Activated naive CD8-positive, alpha-beta T cell treated with anti-CD3 and anti-CD28 coated beads for 36 hours (primary cell): ENCODE measurements around the gene CEBPA. TPM values are rescaled to one million over a fixed set of nuclear protein-coding genes. Genes with fewer than 3 reads are reported as not detected.

Experiments used
- DNase-seq: peaks from one replicate; pipeline ENCODE4 v3.0.0; 2021
- H3K27ac Mint-ChIP-seq: one replicate; pipeline ENCODE4 v1.8.0; 2022; ENCODE audit warnings: mild to moderate bottlenecking, moderate library complexity, mixed read lengths
- H3K27me3 Mint-ChIP-seq: one replicate; pipeline ENCODE4 v1.8.0; 2022; ENCODE audit warnings: mild to moderate bottlenecking, mixed read lengths
- H3K36me3 Mint-ChIP-seq: one replicate; pipeline ENCODE4 v1.8.0; 2021; ENCODE audit warnings: mild to moderate bottlenecking, mixed read lengths
- H3K4me1 Mint-ChIP-seq: one replicate; pipeline ENCODE4 v1.8.0; 2021; ENCODE audit warnings: mixed read lengths
- H3K4me3 Mint-ChIP-seq: one replicate; pipeline ENCODE4 v1.8.0; 2022; ENCODE audit warnings: mild to moderate bottlenecking, moderate library complexity, mixed read lengths
- H3K9me3 Mint-ChIP-seq: one replicate; pipeline ENCODE4 v1.8.0; 2022; ENCODE audit warnings: mixed read lengths
- total RNA-seq, 2 experiments: library from RNA; stranded (reverse); gene quantifications; one replicate each; pipeline ENCODE4 v1.2.3, GENCODE V29; 2021

The CEBPA gene
- total RNA-seq, 2 experiments from 2014 or later = 0.26 to 0.35 TPM

DNA sequence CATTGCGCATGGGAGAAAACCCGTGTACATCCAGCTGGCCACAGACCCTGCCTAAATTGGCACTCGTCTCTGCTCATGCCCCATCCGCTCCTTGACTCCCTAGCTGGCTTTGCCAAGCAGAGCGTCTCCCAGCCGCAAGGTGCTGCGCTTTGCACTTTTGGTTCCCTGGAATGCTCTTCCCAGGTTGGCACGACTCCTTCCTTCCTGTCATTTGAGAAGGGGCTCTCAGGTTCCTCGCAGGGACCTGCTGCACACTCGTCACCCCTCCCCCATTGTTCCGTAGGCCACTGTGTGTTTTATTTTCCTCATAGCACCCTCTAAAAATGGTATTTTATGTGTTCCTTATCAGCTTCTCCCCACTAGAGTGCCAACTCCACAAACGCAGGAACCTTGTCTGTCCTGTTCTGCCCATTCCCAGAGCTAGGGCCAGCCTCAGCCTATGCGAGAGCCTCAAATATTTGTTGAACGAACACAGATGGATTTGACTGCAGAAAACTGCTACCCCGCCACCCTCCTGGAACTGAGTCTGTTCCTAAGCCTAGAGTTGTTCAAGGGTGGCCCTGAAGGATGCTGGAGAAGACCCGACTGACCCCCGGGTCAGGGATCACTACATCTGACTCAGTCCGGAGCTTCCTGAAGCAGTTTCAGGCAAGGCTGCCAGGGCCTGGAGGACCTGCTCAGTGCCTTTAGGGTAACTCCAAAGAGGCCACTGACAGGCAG lies 8.4 kb upstream of the CEBPA start:
- Mint-ChIP-seq H3K27ac (no peak overlapping the region), H3K27me3 (peaks cover 38% of the 10 kb centered on the region), H3K4me3 (no peak overlapping the region), H3K36me3 (no peaks in the 10 kb centered on the region), H3K9me3 (no peaks in the 10 kb centered on the region), H3K4me1 (no peaks in the 10 kb centered on the region)
- no peak for DNase-seq

DNA sequence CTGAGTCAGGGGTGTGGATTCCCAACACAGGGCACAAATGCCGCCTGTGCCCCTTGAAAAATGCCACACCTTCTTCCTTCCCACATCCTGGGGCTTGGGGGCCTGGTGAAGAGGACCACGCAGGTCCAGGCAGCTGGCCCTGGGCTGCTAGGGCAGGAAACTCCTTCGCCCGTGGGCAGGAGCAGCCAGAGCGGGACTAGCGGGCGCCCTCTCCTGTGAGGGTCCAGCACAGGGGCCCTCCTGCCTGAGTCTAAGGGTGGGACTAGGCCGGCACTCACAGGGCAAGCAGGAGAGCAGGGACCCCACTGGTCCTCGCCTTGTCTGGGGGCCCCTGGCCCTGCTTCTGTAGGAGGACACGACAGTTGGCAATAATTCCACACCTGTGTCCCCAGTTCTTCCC lies 7.5 kb upstream of the CEBPA start:
- no peaks in the 10 kb centered on the region for H3K4me1 Mint-ChIP-seq
- no peak overlapping the region for H3K27ac Mint-ChIP-seq
- peaks cover 44% of the 10 kb centered on the region for H3K27me3 Mint-ChIP-seq
- H3K9me3 Mint-ChIP-seq = no peaks in the 10 kb centered on the region
- H3K4me3 Mint-ChIP-seq = no peak overlapping the region
- DNase-seq = no peak
- H3K36me3 Mint-ChIP-seq = no peaks in the 10 kb centered on the region

DNA sequence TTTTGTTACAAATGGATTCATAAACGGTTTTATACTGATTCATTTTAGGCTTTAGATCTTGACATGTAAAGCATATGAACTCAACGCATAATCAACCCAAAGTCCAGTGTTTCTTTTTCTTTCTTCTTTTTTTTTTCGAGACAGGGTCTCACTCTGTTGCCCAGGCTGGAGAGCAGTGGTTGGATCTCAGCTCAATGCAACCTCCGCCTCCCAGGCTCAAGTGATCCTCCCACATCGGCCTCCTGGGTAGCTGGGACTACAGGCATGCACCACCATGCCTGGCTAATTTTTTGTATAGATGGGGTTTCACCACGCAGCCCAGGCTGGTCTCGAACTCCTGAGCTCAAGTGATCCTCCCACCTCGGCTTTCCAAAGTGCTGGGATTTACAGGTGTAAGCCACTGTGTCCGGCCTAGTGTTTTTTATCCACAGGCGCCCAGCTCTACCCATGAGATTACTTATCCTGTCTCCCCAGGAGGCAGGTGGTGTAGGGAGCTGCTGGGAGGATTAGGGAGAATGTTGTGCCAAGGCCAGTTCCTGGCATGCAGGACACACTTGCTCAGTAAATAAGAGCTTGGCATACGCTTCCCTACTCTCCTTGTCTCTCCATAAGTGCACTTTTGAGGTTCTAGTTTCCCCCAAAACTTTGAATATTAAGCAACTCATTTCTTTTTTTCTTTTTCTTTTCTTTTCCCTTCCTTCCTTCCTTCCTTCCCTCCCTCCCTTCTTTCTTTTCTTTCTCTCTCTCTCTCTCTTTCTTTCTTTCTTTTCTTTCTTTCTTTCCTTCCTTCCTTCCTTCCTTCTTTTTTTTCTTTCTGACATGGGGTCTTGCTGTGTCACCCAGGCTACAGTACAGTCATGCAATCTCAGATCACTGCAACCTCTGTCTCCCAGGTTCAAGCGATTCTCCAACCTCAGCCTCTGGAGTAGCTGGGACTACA lies 4.8 kb upstream of the CEBPA start:
- Mint-ChIP-seq H3K4me3 (no peak overlapping the region), H3K27ac (no peak overlapping the region), H3K36me3 (no peaks in the 10 kb centered on the region), H3K9me3 (no peaks in the 10 kb centered on the region), H3K4me1 (no peaks in the 10 kb centered on the region), H3K27me3 (peaks cover 51% of the 10 kb centered on the region)
- DNase-seq = no peak

DNA sequence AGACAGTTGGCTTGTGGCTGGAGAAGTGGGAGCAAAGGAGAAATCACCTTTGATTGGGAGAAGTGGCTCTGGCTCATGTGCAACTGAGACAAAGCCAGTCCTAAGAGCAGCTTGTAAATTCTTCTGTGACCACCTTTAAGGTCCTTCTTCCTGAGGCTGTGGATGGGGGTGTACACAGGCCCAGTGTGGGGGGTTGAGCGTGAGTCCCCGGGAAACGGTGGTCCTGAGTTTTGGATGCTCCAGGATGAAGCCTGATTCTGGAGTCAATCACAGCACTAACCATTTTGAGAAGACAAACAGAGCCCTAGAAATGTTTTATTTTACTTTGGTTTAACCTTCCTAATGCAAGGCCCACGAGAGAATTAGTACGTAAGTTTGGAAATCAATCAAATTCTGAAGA lies 3.9 kb upstream of the CEBPA start:
- no peak for DNase-seq

DNA sequence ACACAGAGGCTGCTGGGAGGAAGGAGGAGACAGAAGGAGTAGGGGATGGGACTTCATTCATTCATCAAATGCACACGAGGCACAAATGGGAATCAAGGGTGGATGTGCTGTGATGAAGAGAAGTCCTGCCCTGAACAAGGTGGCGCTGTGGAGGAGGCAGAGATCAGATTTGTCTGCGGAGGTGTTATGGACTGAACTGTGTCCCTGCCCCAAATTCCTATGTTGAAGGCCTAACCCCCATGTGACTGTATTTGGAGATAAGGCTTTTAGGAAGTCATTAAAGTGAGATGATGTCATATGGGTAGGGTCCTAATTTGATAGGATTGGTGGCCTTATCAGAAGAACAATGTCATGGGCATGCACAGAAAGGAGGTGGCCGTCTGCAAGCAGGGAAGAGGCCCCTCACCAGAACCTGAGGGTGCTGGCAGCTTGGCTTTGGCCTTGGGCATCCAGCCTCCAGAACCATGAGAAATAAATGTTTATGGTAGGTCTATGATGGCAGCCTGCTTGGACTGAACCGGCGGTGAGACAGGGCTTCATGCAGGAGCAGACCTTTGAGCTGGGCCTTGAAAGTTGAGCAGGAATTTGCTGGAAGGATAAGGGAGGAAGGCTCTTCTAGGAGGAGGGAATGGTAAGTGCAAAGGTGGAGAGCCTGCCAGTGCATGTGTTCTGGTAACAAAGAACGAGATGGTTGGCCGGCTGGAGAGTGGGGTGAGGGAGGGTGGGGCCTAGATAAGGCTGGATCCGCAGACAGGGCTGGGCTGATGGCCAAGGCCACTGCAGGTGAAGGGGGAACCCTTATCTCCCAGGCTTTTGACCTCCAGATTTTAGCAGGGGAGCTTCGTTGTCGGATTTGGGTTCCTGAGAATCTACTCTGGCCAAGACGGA lies 2.7 kb upstream of the CEBPA start:
- Mint-ChIP-seq H3K4me3 (no peak overlapping the region), H3K4me1 (no peaks in the 10 kb centered on the region), H3K36me3 (no peaks in the 10 kb centered on the region), H3K27me3 (peaks cover 60% of the 10 kb centered on the region), H3K27ac (no peak overlapping the region), H3K9me3 (no peaks in the 10 kb centered on the region)
- DNase-seq = no peak

More for the DNA sequence above, 3.9 kb upstream of the CEBPA start:
- Mint-ChIP-seq H3K4me3 (no peak overlapping the region), H3K4me1 (no peaks in the 10 kb centered on the region), H3K27me3 (peaks cover 55% of the 10 kb centered on the region), H3K9me3 (no peaks in the 10 kb centered on the region), H3K36me3 (no peaks in the 10 kb centered on the region), H3K27ac (no peak overlapping the region)

DNA sequence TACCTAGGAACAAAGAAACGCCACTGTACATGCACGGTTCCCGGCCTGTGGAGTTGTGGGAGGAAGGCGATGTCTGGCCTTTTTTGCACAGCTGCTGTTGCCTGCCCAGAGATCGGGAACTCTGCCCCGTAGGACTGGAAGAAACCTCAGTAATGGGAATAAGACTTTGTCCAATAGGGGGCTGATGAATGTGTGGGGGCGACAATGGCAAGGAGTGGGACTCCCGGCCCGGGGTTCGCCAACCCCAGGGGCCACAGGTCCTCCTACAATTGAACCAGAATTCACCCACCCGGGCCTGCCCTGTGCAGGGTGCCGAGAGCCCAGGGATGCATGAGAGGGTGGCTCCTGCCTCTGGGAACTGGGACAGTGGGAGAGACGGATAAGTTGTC lies 2.0 kb upstream of the CEBPA start:
- no peaks in the 10 kb centered on the region for H3K9me3 Mint-ChIP-seq
- H3K27ac Mint-ChIP-seq = no peak overlapping the region
- no peaks in the 10 kb centered on the region for H3K36me3 Mint-ChIP-seq
- no peak for DNase-seq
- H3K4me1 Mint-ChIP-seq = no peaks in the 10 kb centered on the region
- peaks cover 64% of the 10 kb centered on the region for H3K27me3 Mint-ChIP-seq
- H3K4me3 Mint-ChIP-seq = no peak overlapping the region

DNA sequence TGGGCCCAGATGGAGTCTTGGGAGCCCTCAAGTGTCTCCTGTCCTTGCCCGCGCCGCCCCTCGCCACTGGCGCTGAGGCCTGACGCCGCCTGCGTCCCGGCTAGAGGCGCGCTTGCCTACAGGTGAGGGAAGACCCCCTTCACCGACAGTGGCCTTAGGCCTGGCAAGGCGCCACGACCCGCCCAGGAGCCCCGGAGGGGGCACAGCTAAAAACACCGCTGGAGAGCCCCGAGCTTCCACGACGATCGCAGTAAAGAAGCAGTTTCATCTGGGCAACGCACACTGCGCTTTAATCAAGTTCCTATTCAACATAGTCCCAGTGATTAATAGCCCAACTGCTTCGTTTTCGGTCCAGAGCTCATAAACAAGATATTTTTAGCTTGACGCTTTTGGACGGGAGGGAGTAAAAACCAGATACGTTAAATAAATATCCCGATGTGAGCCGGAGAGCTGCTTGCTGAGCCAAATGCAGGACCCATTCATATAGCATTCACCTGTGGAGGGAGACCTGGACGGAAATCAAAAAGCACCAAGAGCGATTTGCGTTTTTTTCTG lies 1.5 kb upstream of the CEBPA start:
- Mint-ChIP-seq H3K27me3 (peaks cover 66% of the 10 kb centered on the region), H3K4me1 (no peaks in the 10 kb centered on the region), H3K36me3 (no peaks in the 10 kb centered on the region), H3K9me3 (no peaks in the 10 kb centered on the region), H3K4me3 (no peak overlapping the region), H3K27ac (no peak overlapping the region)
- no peak for DNase-seq

DNA sequence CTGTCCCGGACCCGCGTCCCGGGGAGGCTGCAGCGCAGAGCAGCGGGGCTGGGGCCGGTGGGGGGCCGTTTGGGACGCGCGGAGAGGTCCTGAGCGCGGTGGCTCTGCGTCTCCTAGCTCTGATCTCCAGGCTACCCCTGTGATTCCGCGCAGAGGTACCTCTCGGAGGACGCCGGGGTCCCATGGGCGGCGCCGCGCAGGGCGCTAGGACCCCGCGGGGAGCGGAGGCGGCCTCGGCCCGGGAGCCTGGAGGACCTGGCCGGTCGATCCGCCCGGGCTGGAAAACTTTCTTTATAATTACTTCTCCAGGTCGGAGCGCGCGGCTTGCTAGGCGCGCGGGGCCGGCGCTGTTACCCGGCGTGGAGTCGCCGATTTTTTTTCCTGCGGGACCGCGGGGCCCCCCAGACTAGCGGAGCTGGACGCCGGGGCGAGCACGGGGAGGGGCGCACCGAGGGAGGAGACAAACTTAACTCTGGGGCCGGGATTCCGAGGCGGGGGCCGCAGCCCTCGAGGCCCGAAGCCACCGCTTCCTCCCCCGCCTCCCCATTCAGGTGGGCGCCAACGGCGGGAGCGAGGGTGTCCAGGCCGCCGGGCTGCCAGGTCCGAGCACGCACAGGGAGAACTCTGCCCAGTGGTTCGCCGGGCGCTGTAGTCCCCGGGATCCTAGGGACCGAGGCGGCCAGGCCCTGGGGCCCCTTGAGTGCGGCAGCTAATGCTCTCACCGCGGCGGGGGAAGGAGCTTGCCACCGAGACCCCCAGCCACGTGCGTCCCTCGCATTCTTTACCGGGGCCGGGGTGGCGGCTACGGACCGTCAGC lies 848 bp upstream of the CEBPA start:
- H3K9me3 Mint-ChIP-seq = no peaks in the 10 kb centered on the region
- H3K4me3 Mint-ChIP-seq = peak overlapping the region; percentile 56
- H3K36me3 Mint-ChIP-seq = no peaks in the 10 kb centered on the region
- H3K27ac Mint-ChIP-seq = no peak overlapping the region
- H3K4me1 Mint-ChIP-seq = no peaks in the 10 kb centered on the region
- peaks cover 64% of the 10 kb centered on the region for H3K27me3 Mint-ChIP-seq
- peak; percentile 29 for DNase-seq

DNA sequence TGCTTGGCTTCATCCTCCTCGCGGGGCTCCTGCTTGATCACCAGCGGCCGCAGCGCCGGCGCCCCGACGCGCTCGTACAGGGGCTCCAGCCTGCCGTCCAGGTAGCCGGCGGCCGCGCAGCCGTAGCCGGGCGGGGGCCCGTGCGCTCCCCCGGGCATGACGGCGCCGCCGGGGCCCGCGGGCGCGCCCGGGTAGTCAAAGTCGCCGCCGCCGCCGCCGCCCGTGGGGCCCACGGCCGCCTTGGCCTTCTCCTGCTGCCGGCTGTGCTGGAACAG lies 497 bp downstream of the CEBPA start:
- H3K9me3 Mint-ChIP-seq = no peaks in the 10 kb centered on the region
- DNase-seq = no peak
- H3K36me3 Mint-ChIP-seq = no peaks in the 10 kb centered on the region
- H3K4me3 Mint-ChIP-seq = no peak overlapping the region
- H3K4me1 Mint-ChIP-seq = no peaks in the 10 kb centered on the region
- H3K27ac Mint-ChIP-seq = no peak overlapping the region
- H3K27me3 Mint-ChIP-seq = peaks cover 61% of the 10 kb centered on the region

DNA sequence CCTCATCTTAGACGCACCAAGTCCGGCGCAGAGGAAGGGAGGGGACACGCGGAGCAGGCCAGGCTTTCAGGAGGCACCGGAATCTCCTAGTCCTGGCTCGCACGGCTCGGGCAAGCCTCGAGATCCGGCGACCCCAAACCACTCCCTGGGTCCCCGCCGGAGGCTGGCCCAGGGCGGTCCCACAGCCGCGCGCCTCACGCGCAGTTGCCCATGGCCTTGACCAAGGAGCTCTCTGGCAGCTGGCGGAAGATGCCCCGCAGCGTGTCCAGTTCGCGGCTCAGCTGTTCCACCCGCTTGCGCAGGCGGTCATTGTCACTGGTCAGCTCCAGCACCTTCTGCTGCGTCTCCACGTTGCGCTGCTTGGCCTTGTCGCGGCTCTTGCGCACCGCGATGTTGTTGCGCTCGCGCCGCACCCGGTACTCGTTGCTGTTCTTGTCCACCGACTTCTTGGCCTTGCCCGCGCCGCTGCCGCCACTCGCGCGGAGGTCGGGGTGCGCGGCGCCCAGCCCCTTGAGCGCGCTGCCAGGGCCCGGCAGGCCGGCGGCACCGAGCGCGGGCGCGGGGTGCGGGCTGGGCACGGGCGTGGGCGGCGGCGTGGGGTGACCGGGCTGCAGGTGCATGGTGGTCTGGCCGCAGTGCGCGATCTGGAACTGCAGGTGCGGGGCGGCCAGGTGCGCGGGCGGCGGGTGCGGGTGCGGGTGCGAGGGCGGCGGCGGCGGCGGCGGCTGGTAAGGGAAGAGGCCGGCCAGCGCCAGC lies 1.0 kb downstream of the CEBPA start:
- H3K27me3 Mint-ChIP-seq = peaks cover 63% of the 10 kb centered on the region
- H3K36me3 Mint-ChIP-seq = no peaks in the 10 kb centered on the region
- no peak for DNase-seq
- no peaks in the 10 kb centered on the region for H3K9me3 Mint-ChIP-seq
- H3K4me1 Mint-ChIP-seq = no peaks in the 10 kb centered on the region
- H3K4me3 Mint-ChIP-seq = peak overlapping the region; percentile 22
- H3K27ac Mint-ChIP-seq = no peak overlapping the region

DNA sequence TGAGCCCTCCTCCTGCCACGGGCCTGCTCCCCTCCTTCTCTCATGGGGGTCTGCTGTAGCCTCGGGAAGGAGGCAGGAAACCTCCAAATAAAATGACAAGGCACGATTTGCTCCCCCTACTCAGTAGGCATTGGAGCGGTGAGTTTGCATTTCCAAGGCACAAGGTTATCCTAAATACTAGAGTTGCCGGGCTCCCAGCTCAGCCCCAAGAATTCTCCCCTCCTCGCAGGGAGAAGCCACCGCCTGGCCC lies 1.5 kb downstream of the CEBPA start:
- no peaks in the 10 kb centered on the region for H3K36me3 Mint-ChIP-seq
- no peak overlapping the region for H3K27ac Mint-ChIP-seq
- no peak overlapping the region for H3K4me3 Mint-ChIP-seq

DNA sequence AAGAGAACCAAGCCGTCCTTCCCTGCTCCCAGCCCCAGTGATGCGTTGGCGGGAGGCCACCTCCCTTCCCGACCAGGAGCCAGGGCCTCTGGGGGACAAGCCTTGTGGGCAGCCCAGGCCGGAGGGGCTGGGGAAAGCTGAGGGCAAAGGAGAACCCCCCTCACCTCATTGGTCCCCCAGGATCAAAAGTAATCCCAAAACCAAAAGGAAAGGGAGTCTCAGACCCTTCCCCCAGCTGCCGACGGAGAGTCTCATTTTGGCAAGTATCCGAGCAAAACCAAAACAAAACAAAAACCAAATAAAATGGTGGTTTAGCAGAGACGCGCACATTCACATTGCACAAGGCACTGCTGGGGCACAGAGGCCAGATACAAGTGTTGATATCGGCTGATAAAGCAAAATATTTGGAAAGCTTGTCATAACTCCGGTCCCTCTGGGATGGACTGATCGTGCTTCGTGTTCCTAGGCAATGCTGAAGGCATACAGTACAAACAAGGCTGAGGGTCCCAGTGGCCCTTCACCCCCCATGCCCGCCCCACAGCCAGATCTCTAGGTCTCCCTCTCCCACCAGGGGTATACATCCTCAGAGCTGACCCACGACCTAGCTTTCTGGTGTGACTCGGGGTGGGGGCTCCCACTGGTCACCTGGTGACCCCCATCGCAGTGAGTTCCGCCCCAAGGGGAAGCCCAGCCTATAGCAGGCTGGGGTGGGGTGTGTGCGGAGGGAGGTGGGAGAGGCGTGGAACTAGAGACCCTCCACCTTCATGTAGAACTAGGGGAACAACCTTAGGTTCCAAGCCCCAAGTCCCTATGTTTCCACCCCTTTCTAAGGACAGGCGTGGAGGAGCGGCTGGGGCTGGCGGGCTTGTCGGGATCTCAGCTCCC lies 2.1 kb downstream of the CEBPA start:
- Mint-ChIP-seq H3K27me3 (peaks cover 61% of the 10 kb centered on the region), H3K4me1 (no peaks in the 10 kb centered on the region), H3K36me3 (no peaks in the 10 kb centered on the region), H3K4me3 (no peak overlapping the region), H3K9me3 (no peaks in the 10 kb centered on the region), H3K27ac (no peak overlapping the region)
- no peak for DNase-seq

More for the DNA sequence above, 1.5 kb downstream of the CEBPA start:
- Mint-ChIP-seq H3K27me3 (peaks cover 62% of the 10 kb centered on the region), H3K9me3 (no peaks in the 10 kb centered on the region), H3K4me1 (no peaks in the 10 kb centered on the region)
- DNase-seq = no peak

DNA sequence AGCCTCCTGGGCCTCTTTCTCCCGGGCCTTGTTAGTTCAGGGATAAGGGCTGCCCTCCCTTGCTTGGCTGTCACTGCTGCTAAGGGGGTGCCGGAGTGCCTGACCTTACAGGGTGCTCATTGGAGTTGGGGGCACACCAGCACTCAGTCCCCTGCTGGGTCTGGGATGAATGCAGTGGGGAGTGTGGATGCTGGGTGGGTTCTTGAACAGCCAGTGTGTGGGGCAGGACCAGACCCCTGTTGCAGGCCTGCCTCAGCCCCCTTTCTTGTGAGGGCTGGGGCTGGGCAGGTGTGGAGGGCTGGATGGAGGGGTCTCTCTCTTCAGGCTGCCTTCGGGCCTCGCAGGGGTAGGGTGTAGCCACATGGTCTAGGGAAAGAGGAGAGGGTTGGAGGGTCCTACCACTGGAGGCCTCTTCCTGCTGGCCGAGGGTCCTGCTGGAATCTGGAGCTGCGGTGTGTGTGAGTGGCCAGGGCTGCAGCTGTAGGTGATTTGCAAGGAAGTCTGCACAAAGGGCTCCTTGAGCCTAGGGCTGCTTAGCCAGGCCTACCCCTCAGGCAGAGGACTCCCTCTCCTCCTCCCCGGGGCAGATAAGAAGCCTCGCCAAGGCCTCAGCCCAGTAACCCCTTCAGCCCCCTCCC lies 3.2 kb downstream of the CEBPA start:
- DNase-seq = no peak
- no peaks in the 10 kb centered on the region for H3K9me3 Mint-ChIP-seq
- H3K27ac Mint-ChIP-seq = no peak overlapping the region
- no peaks in the 10 kb centered on the region for H3K4me1 Mint-ChIP-seq
- H3K27me3 Mint-ChIP-seq = peaks cover 58% of the 10 kb centered on the region
- H3K4me3 Mint-ChIP-seq = no peak overlapping the region
- H3K36me3 Mint-ChIP-seq = no peaks in the 10 kb centered on the region
